ENCODE data around the gene LPIN1.

- TF ChIP-seq CTCF (IDR thresholded peaks at IDR 0.05; ENCODE audit: poor library complexity): no peak
- TF ChIP-seq EZH2 (IDR thresholded peaks at IDR 0.05; ENCODE audit: borderline replicate concordance): no peak
- no peak for TF ChIP-seq EZH2phosphoT487 (IDR thresholded peaks at IDR 0.05; ENCODE audit: low read depth, severe bottlenecking, unreplicated experiment)
Measured at GRCh38 chr2:11743366-11743765, 3.1 kb upstream of the LPIN1 start.
